ENCODE measurements around the gene ADAM8.

DNA sequence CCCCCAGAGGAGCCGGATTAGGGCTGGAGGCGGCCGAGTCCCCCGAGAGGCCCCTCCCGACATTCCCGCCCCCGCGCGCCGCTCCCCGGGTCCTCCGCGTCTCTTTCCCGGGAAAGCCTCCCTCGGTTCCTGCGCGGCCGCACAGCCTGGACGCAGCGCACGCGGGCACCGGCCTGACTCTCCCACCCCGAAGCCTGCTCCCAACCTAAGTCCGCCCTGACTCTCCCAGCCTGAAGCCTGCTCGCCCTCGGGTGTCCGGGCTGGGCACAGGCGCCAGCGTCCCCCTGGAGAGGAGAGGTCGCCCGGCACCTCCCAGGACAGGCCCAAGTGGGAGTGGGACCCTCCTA lies 39.5 kb downstream of the ADAM8 start:
- no peak for TF ChIP-seq GATA2 (IDR thresholded peaks at IDR 0.05; ENCODE audit: low read depth, low read length)
- no peak for TF ChIP-seq GATA3 (IDR thresholded peaks at IDR 0.05; ENCODE audit: low read depth, low read length)
